GM21528 (cell line): ENCODE results near the gene ADGRG6.

Experiments used
- ATAC-seq: cut with Tn5 transposase; IDR thresholded peaks from one replicate; pipeline ENCODE4 v1.9.1; 2021; ENCODE audit warnings: mild to moderate bottlenecking, moderate library complexity; ENCODE audit not compliant: unreplicated experiment, low FRiP score

ADGRG6 gene

GRCh38 chr6:142469220-142469619, 167.4 kb downstream of the ADGRG6 start:
- no peak for ATAC-seq

GRCh38 chr6:142470421-142470820, 168.6 kb downstream of the ADGRG6 start:
- ATAC-seq: no peak

DNA sequence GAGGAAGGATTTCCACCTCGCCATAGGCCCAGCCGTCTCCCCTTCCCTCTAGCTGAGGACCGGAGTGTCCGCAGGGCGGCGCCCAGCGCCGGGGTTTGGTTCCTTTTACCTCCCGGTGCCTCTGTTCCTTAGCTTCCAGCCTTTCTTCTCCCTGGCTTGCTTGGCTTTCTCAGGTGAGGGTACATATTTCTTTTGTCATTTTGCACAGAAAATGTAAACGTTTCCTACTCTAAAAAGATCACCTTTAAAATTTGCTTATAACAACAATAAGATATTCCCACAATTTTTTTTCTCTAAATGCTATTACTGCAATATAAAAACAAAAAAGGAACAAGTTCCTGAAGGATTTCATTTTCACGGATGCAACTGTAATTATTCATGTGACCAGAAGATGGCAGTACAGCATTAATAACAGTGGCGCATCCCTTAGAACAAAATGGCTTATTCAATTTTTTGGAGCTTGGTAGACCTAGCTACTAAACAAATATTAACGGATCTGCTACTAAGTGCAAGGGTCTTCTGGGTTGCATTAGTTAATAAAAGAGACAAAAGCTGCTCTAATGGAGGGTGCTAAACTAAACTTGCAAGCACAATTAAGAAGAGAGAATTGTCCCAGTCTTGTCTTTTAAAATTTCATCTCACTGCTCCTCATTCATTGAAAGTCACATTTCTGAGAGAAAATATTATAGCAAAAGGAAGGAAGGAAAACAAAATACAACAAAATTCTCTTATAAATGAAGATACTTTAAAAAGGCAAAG, 172.9 kb downstream of the ADGRG6 start:
- peak; percentile 64 for ATAC-seq

DNA sequence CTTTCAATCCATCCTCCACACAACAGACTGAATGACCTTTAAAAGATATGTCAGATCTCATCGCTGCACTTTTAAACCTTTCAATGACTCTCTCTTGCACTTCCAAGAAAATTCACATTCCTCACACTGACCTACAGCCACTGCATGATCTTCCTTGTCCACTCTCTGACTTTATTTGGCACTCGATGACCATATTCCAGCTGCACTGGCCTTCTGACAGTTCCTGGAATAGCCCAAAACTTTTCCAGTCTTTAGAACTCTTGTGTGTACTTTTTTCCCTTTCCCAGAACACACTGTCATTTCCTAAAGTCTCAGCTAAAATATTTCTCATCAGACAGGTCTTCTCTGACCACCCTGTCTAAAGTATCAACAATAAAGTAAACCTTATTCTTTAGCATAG, 174.6 kb downstream of the ADGRG6 start:
- no peak for ATAC-seq

DNA sequence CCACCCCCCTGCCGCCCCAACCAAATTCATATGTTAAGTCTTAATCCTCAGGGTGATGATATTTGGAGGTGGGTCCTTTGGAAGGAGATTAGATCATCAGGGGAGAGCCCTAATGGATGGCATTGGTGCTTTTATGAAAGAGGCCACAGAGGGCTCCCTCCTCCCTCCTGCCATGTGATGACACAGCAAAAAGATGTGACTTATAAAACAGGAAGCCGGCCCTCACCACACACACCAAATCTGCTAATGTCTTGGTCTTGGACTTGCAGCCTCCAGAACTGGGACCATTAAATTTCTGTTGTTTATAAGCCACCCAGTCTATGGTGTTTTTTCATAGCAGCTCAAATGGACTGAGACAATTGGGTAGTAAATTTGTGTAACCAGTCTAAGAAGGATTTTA, 176.3 kb downstream of the ADGRG6 start:
- no peak for ATAC-seq

DNA sequence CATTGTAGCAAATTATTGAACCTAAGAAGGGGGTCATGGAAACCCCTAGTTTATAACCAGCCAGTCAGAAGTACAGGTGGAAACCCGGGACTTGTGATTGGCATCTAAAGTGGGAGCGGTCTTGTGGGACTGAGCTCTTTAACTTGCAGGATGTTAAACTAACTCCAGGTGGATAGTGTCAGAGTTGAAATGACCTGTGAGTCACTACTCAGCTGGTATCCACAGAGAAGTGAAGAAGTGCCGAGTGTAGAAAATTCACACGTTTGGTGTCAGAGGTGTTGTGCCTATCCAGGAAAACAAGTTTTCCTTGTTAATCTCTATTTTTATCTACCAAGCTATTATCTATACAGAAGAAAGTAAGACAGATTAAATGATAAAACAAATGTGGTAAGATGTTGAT, 179.7 kb downstream of the ADGRG6 start:
- no peak for ATAC-seq

- ATAC-seq: no peak
These were observed 180.4 kb downstream of the ADGRG6 start for GRCh38 chr6:142482249-142482648.

DNA sequence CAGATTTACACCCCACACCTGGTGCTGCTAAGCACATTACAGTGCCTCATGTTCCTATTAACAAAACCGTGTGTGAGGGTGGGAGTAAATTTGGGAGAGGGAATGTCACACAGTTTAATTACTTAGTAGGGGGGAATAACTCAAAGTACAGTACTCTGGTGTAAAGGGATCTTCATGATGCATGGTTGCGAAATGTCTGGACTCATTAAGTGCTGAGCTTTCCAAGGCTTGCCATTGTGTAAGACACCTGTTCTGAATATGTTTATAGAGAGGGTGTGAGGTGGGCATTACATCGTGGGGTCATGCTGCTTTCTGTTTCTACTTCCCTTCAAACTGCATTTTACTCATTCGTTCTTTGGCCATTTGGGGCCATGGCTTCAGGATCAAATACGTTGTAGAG, 181.2 kb downstream of the ADGRG6 start:
- ATAC-seq: no peak

DNA sequence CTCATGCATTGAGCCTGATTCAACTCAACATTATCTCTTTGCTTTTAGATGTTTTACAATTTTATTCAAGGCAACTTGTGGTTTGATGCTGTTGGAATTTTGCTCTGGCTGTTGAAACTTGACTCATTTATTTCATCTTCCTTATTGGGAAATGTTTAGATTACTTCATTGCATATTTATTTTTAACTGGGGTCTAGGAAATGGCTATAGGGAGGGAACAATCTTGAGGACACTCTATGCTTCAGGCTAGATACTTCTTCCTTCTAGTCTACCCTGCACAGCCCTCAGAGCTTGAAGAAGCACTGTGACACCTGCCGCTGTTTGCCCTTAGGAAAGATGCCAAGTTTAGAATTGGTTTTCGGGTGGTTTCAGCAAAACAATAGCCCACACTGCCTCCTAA, 183.4 kb downstream of the ADGRG6 start:
- ATAC-seq: no peak

- no peak for ATAC-seq
These were observed 188.2 kb downstream of the ADGRG6 start for GRCh38 chr6:142489722-142490610.
